Measurements from ENCODE around the gene ZNRF2. TPM values are rescaled to one million over a fixed set of nuclear protein-coding genes. Genes with fewer than 3 reads are reported as not detected.
A peak's percentile ranks its signal among the peaks of the same experiment; 100 is the strongest.

ZNRF2 gene
- total RNA-seq, 1 donor from 2014 or later, result 5.0 TPM

GRCh38 chr7:30321089-30321881 is 36.9 kb downstream of the ZNRF2 start:
- no peak for DNase-seq (ENCODE audit: low read depth in 2 of 2)

GRCh38 chr7:30321882-30322192 is 37.4 kb downstream of the ZNRF2 start:
- DNase-seq (ENCODE audit: low read depth in 2 of 2), result no peak

GRCh38 chr7:30322271-30323005 is 38.0 kb downstream of the ZNRF2 start:
- peak in 1 of 2 donors; percentile 6 for DNase-seq (ENCODE audit: low read depth in 2 of 2)

- no peak for DNase-seq (ENCODE audit: low read depth in 2 of 2)
These were observed 38.6 kb downstream of the ZNRF2 start for GRCh38 chr7:30323006-30323355.

- no peak for DNase-seq (ENCODE audit: low read depth in 2 of 2)
These were observed 43.4 kb downstream of the ZNRF2 start for GRCh38 chr7:30327813-30328212.

GRCh38 chr7:30328381-30328780 is 44.0 kb downstream of the ZNRF2 start:
- DNase-seq (ENCODE audit: low read depth in 2 of 2), result no peak

- no peak for DNase-seq (ENCODE audit: low read depth in 2 of 2)
These were observed 45.3 kb downstream of the ZNRF2 start for GRCh38 chr7:30329716-30330115.

GRCh38 chr7:30330134-30331111 is 46.0 kb downstream of the ZNRF2 start:
- peak in 1 of 2 donors; percentile 32 for DNase-seq (ENCODE audit: low read depth in 2 of 2)

GRCh38 chr7:30331338-30331737 is 46.9 kb downstream of the ZNRF2 start:
- DNase-seq (ENCODE audit: low read depth in 2 of 2), result peak; percentile 52 to 53

GRCh38 chr7:30332549-30332948 is 48.2 kb downstream of the ZNRF2 start:
- no peak for DNase-seq (ENCODE audit: low read depth in 2 of 2)

- no peak for DNase-seq (ENCODE audit: low read depth in 2 of 2)
These were observed 51.5 kb downstream of the ZNRF2 start for GRCh38 chr7:30335763-30336487.

GRCh38 chr7:30344513-30344912 is 60.1 kb downstream of the ZNRF2 start:
- no peak for DNase-seq (ENCODE audit: low read depth in 2 of 2)

- no peak for DNase-seq (ENCODE audit: low read depth in 2 of 2)
These were observed 63.1 kb downstream of the ZNRF2 start for GRCh38 chr7:30347226-30348082.

- DNase-seq (ENCODE audit: low read depth in 2 of 2), result peak in 1 of 2 donors; percentile 71
These were observed 63.7 kb downstream of the ZNRF2 start for GRCh38 chr7:30348083-30348560.

GRCh38 chr7:30349170-30349569 is 64.8 kb downstream of the ZNRF2 start:
- no peak for DNase-seq (ENCODE audit: low read depth in 2 of 2)

- DNase-seq (ENCODE audit: low read depth in 2 of 2), result no peak
These were observed 65.4 kb downstream of the ZNRF2 start for GRCh38 chr7:30349816-30350215.

GRCh38 chr7:30351286-30351685 is 66.9 kb downstream of the ZNRF2 start:
- DNase-seq (ENCODE audit: low read depth in 2 of 2), result no peak

GRCh38 chr7:30351724-30352123 is 67.3 kb downstream of the ZNRF2 start:
- DNase-seq (ENCODE audit: low read depth in 2 of 2), result no peak

- DNase-seq (ENCODE audit: low read depth in 2 of 2), result no peak
These were observed 67.8 kb downstream of the ZNRF2 start for GRCh38 chr7:30352169-30352568.

GRCh38 chr7:30353532-30353931 is 69.1 kb downstream of the ZNRF2 start:
- no peak for DNase-seq (ENCODE audit: low read depth in 2 of 2)
